Activated CD4-positive, alpha-beta T cell treated with anti-CD3 and anti-CD28 coated beads for 1 hour (primary cell): ENCODE data around the gene CREB5.
"Not testable (repeated sequence)": the region's sequence is repeated elsewhere in the genome, so short reads cannot be mapped to it uniquely, and the experiment has no call there.

Source experiments
- DNase-seq: peaks from one replicate; pipeline ENCODE4 v3.0.0-alpha.2; 2020

Gene CREB5

DNA sequence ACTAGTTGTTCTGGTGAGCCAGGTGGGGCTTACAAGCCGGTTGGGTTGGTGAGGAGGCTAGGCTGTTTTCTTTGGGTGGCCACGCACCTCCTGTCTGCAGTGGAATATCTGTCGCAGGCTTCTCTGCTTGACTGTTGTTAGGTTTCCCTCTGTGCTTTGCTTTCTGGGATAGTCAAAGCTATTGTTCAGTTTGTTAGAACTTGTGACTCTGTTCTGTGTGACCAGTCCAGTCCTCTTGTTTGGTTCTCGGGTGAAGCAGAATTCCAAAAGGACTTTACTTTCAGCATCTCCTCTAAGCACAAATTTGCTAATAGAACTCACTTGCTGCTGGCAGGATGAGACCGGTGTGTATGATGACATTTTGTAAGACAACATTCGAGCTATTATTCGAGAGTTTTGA is 105.3 kb downstream of the CREB5 start:
- no peak for DNase-seq

DNA sequence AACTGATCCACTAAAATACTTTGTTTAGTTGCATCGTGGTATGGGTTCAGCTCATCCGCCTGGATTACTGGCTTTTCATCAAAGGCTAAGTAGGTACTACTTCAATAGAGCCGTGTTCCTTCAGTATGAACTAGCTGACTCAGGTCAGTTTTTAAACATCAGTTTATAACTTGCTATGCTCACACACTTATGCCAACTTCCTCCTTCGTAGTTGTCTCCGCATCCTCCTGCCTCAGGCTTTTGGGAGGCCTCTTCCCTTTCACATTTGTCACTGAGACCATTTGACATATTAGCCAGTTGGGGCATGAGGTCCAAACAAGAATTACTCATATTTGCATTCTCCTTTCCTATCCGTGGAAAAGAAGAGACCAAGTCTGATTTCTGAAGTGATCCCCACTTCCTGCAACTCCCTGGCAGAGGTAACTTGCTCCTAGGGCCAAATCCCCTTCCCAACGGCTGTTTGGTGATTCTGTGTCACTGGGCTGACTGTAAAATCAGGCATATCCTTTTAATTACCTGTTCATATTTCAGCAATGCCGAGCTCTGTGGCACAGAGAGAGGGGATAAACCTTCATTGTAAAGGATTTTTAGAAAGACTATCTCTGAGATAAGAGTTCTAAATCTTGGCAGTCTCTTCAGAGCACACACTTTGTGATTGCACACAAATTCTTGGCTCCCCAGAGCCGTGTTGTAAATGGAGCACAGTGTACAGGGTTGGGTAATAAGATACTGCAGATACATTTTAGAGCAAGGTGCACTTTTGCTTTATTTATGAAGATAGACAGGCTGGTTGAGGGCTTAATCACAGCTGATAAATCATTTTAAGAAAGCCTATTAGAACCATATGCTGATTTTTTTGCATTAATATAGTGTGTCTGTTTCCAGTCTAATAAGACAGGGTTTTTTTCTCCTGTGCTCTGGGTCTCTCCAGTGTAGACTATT is 108.0 kb downstream of the CREB5 start:
- no peak for DNase-seq

DNA sequence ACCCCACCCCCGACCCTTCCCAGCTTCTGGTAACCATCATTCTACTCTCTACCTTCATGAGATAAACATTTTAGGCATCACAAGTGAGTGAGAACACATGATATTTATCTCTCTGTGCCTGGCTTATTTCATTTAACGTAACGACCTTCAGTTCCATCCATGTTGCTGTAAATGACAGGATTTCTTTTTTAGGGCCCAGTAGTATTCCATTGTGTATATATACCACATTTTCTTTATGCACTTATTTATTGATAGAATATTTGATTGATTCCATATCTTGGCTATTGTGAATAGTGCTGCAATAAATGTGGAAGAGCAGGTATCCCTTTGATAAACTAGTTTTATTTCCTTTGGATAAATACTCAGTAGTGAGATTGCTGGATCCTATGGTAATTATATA is 112.7 kb downstream of the CREB5 start:
- DNase-seq, result no peak

DNA sequence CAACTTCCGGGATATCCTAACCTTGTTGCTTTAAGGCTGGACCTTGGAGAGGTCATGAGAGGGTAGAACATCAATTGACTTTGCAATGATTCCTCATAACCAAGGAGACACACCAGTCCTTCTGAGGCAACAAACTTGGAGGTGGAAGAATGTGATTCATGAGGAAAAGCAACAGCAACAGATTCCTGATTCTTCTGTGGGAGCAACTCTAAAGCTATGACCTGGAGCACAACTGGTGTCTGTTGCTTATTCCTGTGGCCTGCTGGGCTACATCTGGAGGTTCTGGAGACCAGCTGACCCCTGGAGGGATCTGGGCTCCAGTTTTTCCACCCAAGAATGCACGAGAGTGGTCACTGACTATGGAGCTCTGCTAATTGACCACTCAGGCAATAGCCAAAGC is 116.6 kb downstream of the CREB5 start:
- no peak for DNase-seq

DNA sequence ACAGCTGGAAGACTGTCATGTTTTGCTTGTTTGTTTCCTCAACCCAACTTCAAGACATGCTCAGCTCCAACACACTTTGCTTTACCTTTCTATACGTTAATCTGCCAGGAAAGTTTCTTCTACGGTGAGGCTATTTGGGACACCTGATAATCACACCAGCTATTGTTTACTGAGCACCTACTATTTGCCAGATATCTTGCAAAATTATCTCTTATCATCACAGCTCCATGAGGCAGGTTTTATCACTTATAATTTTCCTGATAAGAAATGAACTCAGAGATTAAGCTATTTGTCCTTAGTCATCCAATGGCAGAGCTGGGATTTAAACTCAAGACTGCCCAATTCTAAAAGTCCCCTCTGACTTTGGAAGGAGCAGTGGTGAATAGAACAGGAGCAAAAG is 117.4 kb downstream of the CREB5 start:
- no peak for DNase-seq

DNA sequence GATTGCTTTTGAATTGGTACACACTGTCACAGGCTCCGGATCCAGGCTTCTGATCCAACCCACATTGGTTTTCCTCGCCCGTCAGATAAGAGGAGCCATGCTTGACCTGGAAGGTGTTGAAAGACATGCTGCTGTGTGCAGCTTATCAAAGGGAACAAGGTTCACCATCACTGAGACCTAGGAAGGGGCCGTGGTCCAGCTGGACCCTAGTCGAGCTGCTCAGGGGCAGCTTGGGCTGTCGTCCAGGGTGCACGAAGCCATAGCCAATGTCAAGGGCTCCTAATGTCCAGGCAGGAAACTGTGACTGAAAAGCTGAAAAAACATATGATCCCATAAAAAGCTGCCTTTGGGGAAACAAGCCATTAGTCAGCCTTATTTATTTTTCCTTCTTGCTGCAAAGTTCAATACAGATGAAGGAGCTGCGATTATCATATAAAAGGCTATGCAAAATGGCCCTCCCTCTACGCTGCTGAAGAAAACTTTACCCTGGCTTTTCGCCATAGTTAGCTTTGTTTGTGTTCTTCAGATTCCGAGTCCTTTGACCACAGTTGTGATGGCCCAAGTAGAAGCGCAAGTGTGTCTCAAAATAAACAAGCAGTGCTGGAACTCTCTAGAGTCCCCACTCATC is 118.0 kb downstream of the CREB5 start:
- DNase-seq, result no peak

DNA sequence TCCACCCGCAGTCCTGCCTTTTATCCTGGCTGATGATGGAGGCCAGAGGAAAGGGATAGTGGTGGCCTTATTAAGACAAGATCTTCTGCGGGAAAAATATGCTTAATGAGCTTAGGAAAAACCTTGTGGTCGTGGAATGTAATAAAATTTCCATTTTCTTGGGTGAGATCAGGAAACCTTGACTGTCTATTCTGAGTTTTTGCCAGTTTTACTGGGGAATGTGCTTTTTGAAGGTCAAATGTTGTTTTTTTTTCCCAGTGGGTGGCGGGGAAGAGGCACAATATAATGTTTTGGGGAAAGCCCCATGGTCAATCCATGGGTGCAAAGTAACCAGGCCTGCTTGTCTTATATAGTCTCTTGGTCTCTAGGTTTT is 118.5 kb downstream of the CREB5 start:
- no peak for DNase-seq

DNA sequence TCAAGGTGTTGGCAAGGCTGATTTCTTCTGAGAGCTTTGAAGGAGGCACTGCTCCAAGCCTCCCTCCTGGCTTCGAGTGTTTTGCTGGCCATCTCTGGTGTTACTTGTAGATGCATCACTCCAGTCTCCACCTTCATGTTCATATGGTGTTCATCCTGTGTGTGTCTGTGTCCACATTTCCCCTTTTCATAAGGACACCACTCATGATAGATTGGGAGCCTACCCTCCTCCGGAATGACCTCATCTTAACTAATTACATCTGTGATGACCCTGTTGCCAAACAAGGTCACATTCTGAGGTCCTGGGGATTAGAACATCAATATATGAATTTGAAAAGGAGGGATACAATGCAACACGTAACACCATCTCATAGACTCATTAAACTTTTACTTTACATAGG is 119.0 kb downstream of the CREB5 start:
- no peak for DNase-seq

DNA sequence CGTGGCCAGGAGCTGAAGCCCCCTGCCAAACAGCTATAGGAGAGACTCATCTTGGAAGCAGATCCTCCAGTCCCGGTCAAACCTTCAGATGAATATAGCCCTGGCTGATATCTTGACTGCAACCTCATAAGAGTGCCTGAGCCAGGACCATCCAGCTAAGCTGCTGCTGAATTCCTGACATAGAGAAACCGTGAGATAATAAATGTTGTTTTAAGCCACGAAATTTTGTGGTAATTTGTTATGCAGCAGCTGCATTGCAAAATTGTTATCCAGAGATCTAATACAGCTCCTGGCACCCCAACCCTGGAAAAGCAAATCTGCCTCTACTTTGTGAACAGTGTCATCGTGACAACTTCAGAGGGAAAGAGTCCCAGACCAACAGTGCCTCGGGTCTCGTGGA is 119.9 kb downstream of the CREB5 start:
- no peak for DNase-seq

DNA sequence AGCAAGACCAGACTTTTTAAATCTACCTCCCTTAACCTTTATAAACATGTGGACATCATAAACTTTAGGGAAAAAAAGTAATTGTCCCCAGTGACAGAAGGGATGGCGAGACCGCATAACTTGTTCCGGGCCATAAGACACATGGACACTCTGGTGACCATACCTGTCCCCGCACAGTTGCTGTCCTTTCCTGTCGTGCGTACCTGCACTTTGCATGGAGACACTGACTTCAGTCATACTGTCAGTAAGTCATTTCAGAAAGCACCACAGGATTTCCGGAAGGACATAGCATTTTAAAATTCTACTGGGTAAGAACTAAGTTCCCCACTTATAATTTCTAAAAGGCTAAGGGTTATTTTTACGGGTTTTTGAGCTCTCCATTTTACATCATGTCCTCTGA is 120.9 kb downstream of the CREB5 start:
- no peak for DNase-seq

DNA sequence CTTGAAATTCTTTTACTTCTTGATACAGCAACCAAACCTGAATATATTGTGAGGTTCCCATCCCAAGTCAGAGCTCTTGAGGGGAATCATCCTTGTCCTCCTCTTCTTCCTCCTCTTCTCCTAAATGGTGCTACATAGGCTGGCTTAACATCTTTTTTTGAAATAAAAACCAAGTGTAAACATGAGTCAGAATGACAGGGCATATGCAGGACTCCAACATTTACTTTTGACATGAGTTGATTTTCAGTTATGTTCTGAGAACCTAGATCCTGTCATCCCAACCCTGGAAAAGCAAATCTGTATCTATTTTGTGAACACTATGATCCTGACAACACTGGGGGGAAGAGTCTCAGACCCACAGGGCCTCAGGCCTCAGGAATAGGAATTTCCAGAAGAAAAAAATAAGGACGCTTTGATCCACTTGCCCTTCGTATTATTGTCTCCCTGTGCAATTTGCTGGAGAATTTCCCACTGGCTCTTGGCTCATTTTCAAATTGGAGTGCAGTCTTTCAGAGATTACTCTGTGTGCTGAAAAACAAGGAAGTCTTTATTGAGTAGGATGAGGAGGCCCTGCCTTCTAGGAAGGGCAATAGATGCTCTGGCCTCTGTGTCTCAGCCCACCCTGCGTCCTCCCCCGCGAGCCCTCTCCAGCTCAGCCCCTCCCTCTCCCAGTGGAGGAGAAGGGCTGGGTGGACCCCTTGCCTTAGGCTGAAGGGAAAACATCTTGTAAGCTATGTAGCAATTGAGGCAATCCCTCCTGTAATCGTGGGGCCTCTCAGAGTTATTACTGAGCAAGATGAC is 121.6 kb downstream of the CREB5 start:
- no peak for DNase-seq

DNA sequence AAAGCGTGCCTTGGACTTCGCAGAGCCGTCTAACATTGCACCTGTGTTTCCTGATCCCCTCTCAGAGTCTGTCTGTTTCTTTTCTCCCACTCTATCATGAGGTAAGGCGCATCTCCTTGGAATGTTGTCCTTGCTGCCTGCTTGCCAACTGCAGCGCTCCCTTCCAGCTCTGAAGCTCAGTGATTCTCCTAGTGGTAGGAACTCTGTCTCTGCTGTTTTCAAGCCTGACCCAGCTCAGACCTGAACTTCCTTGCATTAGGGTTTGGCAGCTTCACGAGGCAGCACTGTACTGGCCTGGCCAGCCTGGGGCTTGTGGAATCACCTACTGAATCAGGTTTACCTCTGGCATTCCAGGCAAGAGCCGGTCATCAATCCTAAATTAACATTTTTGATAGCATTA is 123.9 kb downstream of the CREB5 start:
- no peak for DNase-seq

DNA sequence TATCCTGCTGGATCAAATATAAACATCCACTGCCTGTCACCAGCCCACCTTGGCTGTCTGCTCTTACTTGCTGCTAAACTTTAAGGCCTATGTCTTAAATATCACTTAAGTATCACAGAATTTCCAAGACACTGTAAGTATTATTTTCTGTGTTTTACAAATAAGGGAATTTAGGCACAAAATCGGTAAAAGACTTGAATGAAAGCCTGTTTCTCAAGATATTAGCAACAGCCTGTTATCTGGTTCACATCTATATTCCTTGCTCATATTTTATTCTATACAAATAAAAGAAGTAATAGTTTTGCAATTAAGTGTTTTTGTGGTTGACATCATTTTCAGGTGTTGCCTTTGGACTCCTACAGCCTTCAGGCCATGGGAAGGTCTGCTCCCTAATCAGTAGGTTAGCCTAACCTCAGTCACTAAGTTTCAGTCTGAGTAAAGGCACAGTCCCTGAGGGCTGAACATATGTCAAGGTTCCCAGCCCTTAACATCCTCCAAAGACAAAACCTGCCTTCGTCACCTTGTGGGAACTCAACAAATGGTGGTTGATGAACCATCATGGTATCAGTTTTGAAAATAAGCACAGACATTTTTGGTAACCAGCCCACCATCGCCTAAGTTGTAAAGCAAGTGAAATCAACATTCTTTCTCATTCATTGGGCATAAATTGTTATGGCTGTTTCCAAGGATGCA is 127.1 kb downstream of the CREB5 start:
- DNase-seq, result no peak

DNA sequence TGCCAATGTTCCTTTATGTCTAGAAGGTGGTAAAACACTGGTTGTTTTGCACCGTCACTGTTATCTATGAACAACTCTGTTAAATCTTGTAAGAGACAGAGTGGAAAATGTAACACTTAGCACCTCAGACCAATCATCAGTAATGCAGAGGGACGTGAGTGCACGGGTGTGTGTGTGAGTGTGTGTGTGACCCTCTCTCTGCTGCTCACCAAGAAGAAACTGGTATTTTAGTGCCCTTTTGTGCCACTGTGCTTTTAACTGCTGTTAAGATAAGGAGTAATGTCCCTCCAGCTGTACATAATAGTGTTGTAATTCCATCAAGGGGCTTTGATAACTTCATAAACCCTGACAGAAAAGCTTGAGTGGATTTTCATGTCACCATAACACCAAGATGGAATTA is 130.1 kb downstream of the CREB5 start:
- DNase-seq, result no peak

DNA sequence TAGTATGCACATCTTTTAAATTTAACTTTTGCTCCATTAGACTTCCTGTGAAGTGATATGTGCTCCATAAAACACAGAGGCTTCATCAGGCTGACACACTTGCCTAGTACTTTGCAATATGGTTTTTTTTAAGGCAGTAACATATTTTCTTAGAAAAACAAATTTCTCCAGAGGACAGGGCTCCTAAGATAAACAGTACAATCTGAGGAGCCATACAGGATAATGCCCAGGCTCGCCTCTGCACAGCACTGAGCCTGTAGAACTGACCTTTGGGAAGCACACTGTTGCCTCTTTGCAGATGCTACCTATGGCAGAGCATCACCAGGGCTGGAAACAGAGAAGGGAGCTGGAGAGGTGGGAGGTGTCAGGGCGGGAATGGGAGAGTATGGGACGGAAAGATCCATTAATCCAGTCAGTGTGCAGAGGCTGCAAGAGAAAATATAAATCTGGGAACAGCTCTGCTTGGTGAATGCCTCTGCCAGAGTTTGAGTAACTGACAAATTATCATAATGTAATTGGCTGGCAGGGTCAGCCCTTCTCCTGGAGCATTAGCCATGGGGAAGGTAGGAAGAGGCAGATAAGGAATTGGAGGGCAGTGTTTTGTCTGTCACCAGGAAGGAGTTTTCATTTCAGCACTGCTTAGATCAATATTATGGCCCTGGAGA is 132.3 kb downstream of the CREB5 start:
- DNase-seq, result no peak

DNA sequence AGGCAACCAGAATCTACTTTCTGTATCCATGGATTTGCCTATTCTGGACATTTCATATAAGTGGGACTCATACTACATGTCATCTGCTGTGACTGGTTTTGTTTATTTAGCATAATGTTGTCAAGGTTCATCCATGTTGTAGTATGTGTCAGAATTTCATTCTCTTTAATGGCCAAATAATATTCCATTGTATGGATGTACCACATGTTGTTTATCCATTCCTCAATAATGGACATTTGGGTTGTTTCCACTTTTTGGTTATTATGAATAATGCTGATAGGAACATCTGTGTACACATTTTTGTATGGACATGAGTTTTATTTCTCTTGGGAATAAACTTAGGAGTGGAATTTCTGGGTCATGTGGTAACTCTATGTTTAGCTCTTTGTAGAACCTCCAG is 133.7 kb downstream of the CREB5 start:
- DNase-seq, result no peak

DNA sequence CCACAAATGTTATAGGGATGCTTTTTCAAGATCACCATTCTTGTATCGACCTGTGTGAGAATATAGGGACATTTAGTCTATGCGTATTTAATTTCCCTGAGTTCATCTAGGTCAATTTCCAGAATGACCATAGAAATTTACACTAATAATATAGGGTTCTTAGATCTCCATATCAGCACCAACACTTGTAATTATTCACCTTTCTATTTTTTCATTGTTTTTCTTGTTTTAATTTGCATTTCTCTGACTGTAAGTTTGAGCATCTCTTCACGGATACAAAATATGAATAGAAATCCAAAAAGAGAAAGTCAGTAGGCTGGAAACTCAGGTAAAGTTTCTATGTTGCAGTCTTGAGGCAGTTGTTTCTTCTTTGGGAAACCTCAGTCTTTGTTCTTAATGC is 134.8 kb downstream of the CREB5 start:
- DNase-seq, result no peak

DNA sequence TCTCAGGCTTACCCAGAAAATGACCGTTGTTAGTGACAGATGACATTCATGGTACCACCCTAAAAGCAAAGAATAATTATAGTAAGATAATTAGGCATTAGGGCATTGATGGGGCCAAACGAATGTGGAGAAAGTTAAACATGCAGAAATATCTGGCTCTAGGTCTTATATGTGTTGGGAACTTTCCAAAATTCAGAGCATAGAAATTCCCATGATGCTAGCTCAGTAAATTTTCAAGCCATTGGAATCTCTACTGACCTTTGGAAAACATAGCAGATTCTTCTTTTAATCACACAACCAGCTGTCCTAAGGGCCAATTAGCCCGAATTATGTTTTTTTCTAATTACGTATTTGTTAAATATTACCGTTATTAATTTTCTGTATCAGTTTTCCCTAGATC is 136.1 kb downstream of the CREB5 start:
- DNase-seq, result no peak

DNA sequence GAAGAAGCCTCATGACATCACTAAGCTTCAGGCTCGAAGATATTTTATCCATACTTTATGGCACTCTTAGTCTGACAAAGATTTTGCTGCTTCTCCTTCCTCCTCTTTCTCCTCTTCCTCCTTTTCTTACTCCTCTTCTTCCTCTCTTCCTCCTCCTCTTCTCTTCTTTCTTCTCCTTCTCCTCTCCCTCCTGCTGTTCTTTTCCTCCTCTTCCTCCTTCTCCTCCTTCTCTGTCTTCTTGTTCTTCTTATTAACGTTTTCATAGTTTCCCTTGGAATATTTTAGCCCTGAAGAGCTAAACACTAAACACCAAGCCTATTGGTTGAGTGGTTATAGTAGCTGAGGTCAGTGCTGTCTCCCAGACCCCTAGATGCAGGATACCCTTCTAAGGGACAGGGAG is 137.7 kb downstream of the CREB5 start:
- no peak for DNase-seq

DNA sequence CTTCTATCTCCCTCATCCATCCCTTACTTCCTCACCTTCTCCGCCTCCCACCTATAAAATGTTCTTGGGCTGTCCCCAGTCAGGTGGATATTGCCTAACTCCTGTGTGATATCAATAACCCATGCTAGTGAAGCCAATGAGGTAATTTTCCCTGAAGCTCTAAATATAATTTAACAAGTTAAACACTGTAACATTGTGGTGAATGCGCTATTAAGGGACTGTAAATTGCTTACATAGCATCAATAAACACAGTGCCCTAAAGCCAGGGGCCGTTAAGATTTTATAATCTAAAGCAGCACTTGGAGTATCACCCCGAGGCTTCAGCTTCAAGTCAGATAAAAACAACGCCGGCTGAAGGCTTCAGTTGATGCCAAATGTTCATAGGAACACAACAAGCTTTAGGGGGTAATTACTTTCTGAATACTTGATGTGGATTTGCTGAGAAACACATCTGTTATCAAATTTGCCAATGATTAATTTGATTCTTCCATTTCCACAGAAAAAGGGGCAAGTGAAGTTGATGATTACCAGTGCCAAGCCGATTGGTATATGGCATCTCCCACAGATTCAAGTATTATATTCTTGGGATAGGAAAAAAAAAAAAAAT is 138.4 kb downstream of the CREB5 start:
- no peak for DNase-seq

DNA sequence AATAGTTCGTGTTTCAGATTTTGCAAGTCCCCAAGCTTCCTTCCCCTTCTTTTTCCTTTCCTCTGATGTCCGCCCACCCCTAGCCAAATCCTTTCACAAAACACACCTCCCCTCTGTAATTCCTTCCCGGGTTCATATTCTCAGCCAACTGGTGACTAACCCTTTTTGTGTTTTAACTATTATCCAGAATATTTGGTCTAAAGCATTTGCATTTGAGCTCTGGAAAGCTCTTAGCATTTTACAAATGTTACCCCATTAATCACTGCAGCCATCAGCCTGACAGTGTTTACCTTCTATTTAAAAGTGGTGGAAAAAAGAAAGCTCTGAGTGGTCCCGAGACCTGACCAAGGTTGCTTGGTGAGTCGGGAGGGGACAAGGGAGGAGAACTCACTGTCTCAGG is 139.0 kb downstream of the CREB5 start:
- no peak for DNase-seq

DNA sequence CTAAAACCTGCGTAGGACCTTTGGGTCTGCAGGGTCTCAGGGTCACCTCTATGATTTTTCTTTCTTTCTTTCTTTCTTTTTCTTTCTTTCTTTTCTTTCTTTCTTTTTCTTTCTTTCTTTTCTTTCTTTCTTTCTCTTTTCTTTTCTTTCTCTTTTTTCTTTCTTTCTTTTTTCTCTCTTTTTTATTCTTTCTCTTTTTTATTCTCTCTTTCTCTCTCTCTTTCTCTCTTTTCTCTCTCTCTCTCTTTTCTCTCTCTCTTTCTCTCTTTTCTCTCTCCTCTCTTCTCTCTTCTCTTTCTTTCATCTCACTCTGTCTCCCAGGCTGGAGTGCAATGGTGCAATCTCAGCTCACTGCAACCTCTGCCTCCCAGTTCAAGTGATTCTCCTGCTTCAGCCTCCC is 139.4 kb downstream of the CREB5 start:
- DNase-seq, result not testable (repeated sequence)
